GM18519 (cell line): Measurements from ENCODE around the gene CD300A.

ENCODE experiments used
- ATAC-seq: cut with Tn5 transposase; IDR thresholded peaks from one replicate; pipeline ENCODE4 v1.9.1; 2021; ENCODE audit warnings: mild to moderate bottlenecking, moderate library complexity; ENCODE audit not compliant: unreplicated experiment, low FRiP score

The CD300A gene

DNA sequence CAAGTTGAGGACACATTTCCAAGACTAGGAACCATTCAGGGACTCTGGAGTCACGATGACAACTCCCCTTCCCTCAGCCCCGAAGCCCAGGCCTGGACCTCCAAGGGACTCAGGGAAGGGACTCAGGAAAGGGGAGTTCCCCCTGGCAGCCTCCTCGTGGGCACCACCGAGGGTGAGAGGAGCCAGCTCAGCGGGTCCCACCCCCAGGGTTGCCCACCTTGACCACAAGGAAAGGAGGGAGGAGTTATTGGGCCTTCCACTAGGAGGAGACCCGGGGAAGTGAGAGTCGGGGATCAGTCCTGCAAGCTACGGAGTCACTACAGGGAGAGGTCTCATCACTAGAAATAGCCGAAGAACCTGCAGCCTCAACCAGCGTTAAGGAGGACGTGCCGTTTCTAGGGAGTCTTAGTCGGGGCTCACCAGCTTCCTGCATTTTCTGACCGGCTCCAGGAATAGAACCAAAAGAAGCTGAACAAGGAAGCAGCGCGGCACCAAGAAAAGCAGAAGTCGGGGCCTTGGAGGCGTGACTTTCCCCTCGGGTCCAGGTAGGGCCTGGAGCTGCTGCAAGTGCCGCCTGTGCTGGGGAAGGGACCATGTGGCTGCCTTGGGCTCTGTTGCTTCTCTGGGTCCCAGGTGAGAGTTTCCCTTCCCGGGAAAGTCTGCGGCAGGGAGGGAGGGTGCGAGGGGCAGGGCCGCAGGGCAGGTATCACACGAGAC is at the start of gene CD300A:
Gene CD300A, plus strand, starts transcription at position 524 of the 717 bp plus-strand sequence. Its CDS starts 70 bp downstream, at position 594.
- no peak for ATAC-seq

DNA sequence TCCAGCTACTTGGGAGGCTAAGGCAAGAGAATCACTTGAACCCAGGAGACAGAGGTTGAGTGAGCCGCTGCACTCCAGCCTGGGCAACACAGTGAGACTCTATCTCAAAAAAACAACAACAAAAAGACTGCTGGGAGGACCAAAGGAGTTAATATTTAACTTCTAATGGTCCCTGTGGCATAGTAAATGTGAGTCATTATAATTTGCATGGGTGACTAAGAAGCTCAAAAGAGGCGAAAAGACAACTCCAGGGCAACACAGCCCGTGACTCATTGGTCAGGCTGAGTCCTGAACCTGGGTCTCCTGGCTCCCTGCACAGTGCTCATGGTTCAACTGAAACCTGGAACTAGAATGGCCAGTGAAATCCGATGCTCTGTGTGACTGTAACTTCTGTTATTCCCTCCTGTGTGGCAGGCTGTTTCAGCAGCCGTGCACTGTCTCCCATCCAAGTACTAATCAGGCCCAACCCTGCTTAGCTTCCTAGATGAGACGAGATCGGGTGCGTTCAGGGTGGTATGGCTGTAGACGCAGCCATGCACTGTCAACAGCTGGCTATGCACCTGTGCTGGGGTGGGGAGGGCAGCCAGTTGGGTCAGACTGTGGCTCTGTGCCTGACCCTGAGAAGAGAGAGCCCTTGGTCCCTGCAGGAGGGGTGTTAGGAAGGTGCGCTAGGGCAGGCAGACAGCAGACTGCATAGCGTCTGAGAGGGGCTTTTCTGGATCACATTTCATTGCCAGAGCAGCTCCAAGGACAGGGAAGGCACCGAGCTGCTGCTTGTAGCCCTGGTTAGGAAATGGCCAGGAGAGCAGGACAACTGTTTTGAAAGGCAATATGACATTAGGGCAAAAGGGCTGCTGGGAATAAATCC is 49.0 kb upstream of the CD300A start:
- no peak for ATAC-seq

DNA sequence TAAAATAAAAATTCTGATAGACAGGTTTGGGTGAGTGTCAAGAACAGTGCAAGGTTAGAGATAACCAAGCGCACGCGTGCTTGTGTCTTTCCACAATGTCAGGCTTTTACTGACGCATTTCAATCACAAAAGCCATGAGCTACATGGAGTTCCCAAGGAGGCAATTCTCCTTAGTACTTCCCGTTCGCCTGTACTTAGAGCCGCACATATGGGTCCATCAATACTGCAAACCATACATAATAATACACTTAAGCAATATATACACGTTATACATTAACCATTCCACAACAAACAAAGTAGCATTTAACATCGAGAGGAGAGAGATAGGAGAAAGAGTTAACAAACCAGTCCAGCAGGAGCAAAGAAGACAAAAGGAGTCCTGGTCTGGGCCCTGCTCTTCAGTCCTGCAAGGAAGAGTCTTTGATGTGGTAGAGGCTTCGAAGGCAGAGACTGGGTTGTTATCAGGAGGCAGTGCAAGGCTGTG is 46.5 kb upstream of the CD300A start:
- no peak for ATAC-seq

DNA sequence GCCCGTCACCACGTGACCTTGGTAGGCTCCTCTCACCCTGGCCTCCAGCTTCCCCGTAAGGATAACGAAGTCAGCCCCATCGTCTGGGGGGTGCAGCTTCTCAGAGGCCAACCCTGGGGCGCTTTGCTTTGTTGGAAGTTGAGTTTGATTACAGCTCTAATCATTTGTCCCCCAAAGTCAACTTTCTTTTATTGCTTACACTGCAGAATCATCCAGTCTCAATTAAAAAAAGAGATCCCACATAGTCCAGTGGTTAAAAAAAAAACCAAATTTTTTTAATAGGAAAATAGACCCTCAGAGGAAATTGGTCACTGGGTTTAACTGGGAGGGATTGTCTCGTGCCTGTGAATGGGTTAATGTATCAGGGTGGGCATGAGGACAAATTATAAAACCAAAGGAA is 42.3 kb upstream of the CD300A start:
- ATAC-seq: no peak

DNA sequence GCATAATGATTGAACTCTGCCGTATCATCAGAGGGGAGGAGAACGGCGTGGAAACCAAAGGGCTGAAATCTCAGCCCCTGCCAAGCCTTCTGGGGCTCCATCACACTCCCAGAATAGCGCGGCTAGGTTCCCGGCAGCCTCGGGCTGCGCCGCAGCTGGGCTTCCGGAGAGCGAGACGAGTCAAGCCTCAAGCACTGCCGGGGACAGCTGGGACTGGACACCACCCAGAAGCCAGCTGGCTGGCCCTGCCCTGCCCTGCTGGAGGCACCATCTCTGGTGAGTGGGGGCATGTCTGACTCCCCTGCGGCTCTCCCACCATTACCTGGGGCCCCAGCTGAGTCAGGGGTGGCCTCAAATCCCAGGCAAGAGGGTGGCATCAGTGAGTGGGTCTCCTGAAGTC is 41.8 kb upstream of the CD300A start:
- no peak for ATAC-seq

DNA sequence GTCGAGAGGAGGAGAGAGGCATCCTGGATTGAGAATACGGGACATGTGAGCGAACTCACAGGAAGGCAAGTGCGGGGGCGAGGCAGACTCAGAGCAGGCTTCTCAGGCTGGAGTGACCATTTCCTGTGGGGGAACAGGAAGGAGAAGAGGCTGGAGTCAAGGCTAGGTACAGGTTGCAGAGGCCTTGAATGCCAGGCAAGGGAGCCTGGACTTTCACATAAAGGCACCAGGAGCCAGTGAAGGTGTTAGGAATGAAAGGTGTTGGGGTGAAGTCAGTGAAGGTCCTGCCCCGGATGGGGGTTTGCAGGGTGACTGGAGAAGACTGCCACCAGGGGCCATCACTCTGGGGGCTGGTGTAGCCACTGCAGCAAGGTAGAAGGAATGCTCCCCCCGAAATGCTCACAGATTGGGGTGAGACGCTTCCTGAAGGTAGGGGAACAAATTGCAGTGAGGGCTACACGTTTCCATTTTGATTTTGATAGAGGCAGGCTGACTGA is 39.8 kb upstream of the CD300A start:
- ATAC-seq: no peak

DNA sequence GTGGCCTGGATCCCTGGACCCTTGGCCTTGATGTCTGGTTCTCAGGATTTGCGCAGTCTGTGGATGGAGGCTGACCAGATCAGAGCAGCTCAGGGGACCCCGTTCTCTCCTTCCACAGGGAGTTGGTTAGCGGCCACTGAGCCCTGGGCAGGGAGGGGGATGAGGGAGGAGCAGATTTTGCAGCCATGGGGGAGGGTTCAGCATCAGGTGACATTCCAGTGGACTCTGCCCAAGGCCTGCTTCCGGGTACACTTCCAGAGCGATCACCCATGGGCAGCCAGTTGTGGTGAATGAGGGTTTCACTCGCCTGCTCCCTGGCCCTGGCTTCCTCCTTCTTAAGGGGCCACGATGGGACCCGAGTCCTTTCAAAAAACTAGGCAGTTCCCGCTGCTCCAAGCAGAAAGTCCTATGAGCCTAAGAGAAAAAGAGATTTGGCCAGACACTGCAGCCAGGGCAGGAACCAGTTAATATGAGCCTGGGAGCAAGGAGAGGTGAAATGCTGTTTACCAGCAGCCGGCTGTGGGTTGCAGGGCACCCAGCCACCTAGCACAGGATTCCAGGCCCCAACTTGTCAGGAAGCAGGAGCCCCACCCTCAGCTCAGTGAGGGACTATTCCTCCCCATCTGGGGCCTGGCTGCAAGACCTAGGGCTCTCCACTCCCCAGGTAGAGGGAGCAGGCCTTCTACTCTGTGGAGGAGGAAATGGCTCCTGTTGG is 39.2 kb upstream of the CD300A start:
- no peak for ATAC-seq

DNA sequence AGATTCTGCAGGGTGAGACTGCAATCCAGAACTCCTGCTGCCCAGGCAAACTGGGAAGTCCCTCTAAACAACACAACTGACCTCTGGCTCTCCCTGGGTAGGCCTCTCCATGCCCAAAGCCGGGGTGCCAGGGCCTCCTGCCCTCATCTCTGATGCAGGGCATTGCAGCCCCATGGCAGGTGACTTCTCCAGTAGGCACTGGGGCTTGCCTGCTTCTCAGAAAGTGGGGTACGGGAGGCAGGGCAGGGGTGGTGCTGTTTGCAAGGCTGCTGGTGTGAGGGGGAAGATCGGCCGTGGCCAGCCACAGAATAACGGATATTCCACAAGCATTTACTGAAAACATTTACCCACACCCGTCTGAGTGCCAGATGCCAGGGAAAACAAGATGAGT is 38.7 kb upstream of the CD300A start:
- ATAC-seq: no peak

DNA sequence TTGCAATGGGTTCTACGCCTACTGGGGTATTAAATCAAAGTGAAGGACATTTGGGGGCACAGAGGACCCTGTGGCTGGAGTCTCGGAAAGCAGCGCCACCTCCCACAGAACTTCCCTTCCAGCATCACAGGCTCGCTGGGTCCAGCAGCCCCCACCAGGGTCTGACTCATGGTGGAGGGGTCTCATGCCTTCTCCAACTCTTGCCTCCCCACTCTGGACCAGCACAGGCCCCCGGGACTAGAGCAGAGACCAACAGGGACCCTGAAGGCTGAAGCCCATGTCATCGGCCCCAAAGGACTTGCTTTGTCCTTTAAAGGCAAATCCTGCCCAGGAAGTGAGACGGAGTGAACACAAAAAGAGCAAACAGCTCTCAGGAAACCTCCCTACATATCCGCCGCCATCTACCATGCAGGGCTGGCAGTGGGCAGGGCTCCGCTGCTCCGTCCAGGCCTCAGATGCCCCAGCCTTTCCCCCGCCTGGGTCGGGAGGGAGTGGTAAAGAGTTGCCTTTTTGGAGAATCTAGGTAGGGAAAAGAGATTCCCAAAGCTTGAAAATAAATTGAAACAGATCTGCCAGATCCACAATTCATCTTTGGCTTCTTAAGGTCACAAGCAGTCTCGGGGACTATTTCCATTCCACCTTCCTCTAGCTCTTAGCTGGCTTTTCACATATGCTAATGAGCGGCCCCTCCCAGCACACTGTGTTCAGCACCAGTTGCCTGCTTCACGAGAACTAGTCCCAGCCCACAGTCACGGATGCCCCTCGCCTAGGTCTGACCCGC is 36.6 kb upstream of the CD300A start:
- ATAC-seq: no peak

DNA sequence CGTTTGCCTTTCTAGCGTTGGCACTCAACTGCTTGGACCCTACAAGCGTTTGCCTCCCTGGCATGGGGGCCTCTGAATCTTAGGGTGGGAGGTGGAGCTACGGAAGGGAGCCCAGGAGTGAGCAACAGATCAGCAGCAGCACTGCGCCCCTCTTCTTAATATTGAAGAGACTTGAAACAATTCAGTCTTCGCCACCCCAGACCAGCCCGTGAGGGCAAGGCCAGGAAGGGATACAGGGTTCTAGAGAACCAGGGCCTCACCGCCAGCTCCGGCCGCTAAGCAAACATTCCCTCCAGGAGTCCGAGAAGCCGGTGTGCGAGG is 36.1 kb upstream of the CD300A start:
- ATAC-seq: no peak

DNA sequence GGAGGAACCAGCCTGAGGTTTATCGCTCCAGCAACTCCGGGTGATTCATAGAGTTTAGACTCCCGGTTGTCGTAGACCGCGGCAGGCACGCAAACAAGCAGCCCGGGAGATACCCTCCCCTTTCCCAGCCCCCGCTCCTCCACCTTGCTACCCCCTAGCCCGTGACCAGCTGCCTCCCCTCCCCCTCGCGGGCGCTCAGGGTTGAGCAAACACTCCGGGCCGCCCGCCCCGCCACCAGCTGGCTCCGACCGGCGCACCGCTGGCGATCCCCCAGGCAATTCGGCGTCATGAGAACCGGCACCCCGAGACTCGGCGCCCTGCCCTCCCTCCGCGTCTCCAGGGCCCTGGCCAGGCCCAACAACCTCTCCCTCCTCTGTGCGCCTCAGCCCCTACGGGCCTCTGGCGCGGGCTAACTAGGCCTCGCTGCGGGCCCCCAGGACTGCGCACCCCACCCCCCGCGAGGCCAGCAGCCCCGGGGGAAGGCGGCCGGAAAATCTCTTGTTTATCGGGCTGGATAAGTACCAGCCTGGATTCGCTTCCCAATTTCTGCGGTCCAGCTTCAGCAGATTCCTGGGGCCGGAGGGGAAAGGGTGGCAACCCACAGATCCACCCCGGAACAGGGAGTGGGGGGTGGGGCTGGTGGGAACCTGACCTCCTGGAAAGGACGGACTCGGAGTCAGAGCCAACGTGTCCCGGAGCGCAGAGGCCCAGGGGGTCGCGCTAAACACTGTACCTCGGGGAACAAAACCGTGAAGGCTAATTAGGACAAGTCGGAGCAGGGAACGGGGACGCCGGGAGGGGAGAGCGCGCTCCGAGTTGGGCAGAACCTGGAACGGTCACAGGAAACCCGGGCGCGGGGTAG is 35.5 kb upstream of the CD300A start:
- ATAC-seq: no peak

DNA sequence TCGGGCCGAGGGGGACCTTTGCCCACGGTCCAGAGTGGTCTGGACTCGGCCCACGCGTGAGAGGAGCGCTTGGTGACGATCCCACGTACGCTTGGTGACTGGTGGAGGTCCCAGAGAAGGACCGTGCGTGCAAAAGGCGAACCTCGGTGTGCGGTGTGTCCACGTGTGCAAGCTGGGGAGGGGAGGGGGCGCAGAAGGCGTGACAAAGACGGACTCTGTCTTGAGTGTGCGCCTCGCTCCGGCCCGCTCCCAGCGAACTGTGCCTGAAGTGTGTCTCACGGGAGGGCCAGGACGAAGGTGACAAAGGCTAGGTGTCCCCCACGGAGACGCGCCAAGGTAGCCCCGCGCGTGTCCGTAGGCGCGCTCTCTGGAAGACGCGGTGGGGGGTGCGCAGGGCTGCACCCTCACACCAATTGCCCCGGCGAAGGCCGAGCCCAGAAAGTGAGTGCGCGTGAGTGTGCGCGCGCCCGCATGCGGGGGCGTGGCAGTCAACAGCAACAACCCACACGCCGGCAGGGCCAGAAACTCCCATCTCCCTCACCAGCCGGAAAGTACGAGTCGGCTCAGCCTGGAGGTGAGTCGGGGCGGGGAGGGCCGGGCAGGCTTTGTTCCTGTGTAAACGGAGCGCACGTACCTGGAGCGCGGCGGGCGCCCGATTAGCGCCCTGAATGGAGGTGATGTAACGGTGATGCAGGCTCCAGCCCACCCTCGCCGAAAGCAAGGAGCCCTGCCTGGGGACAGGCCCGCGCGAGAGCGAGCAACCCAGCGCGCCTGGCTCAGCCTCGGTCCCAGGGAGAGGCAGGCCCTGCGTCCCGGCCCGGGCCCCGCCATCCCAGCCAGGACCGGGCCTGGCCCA is 34.6 kb upstream of the CD300A start, which contains the start of gene GPRC5C:
Gene GPRC5C, plus strand, starts transcription at position 521 of the 856 bp plus-strand sequence. CDS start 7,689 bp downstream, outside the sequence.
- ATAC-seq: no peak

DNA sequence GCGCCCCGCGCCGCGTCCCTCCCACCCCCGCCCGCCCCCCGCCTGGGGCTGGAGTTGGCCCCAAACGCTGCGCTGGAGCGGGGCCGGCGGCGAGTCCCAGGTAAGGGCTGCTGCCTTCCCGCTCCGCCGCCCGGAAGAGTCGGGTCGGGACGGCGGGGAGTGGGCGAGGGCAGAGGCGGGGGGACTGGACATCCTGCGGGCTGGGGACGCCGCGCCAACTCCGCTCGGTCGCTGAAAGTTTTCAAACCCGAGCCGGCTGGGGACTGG is 34.1 kb upstream of the CD300A start:
- ATAC-seq: no peak

DNA sequence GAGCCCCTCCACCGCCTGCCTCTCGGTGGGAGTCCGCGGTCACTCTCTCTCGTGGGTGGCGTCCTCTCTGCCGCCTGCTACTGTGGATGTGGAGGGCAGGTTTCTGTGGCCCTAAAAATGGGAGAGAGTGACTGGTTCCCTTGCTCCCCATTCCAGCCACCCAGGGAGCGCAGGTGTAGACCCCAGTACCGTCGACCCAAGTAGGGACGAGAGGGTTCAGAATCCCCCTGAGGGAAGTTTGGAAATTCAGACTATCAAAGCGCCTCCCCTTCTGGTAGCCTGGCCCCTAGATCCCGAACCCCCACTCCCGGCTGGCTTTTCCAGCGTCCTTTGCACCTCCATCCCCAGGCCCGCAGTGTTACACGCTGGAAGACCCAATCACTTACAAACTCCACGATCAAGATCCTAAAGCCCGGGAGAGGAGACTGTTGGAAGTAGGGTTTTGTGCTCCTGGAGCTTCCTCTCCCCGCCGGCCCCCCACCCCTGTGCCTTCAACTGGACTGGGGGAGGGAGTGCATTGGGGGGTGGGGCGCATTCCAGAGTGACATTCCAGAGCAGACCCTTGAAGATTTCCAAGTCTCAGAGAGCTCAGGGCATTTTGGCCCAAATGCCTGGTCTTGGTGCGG is 33.6 kb upstream of the CD300A start:
- ATAC-seq: no peak

DNA sequence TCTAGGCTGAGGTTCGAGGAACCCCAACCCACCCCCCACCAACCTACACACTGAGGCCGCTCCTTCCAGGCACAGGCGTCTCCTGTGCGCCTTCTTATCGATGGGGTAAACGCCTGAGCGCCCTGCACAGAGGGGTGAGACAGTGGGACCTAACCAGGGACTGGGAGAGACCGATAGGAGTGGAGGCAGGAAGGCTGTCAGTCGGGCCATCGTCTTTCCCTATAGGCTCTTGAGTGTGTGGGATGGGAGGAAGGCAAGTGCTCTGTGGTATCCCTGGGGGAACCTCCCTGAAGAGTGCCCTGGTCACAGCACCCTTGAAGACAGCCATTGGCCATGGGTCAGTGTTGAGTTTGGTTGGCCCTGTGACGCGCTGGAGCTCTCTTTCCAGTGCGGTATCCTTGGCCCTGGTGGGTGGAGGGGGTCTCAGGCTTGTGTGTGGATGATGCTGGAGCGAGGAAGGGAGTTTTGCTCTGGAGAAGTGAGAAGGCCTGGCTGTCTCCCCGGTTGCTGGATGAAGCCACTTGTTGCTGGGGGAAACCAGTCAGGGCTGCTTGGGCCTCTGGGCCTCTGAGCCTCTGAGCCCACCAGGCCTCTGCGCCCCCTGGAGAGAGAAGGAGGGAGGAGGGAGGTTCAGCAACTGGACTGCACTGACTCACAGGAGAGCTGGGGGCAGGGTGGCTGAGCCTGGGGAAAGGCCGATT is 32.9 kb upstream of the CD300A start:
- no peak for ATAC-seq

DNA sequence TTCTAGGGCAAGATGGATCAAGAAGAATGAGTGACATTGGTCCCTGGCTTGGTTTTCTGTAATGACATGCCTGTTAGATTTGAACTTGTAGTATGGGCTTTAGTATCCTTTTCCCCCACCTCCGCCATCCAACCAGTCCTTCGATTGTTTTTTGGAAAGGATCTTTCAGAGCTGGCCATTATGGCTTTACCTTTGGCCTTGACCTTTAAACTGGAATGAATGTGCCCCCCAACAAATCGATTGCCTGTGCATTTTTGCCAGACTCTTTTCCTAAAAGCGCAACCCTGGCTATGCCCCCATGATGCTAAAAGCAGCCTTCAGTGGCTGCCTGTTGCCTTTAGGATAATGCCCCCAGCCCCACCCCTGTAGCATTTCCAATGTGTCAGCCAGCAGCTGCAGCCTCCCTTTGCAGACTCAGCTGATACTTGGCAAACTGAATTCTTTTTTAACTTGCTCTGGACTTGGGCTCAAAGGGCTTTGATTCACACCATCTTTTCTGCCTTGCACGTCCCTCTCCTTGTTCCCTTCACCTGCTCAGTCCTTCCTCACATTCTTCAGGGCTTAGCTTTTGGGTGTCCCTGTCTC is 30.6 kb upstream of the CD300A start:
- no peak for ATAC-seq

DNA sequence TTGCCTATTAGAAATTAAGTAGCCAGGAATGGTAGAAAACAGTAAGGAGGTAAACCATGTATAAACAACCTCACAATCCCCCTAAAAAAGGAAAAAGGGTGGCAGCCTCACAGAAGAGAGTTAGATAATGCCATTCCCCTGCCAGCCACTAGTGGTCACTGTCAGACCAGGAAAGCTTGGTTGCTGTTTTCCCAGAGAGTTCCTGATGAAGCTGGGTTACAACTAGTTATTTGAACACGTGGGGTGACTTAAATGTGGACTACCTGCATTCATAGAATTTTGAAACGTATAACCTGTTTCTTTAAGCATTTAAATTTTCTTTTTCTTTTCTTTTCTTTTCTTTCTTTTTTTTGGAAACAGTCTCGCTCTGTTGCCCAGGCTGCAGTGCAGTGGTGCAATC is 28.7 kb upstream of the CD300A start:
- ATAC-seq: no peak
